A673 (cell line): Measurements from ENCODE around the gene HCAR3.

Source experiments
- CTCF ChIP-seq: fragments of 300-800, 200-600 bp; sonication (generic); conservative IDR thresholded peaks from 2 replicates; pipeline ENCODE4 v1.5.1; 2017; ENCODE audit warnings: low read depth, mild to moderate bottlenecking, antibody characterized with exemption, low read length, moderate library complexity, mixed read lengths
- EZH2 ChIP-seq: fragments of 200-600 bp; sonication (generic); IDR thresholded peaks from 2 replicates; pipeline ENCODE4 v1.6.1; 2017; ENCODE audit warnings: borderline replicate concordance, low read depth, mild to moderate bottlenecking, mixed read lengths, antibody characterized with exemption, low read length; ENCODE audit not compliant: poor library complexity, severe bottlenecking

GRCh38 chr12:122681814-122682213 lies 34.8 kb downstream of the HCAR3 start:
- no peak for TF ChIP-seq CTCF
- TF ChIP-seq EZH2: no peak
